Middle frontal gyrus (tissue), 1 donor: ENCODE measurements around the gene DDX51.
"Not testable (repeated sequence)": the region's sequence is repeated elsewhere in the genome, so short reads cannot be mapped to it uniquely, and the experiment has no call there.

Experiments
- DNase-seq: peaks from one replicate; pipeline ENCODE4 v3.0.0-alpha.2; 2015; ENCODE audit warnings: low spot score; ENCODE audit errors: extremely low spot score

Gene DDX51

DNA sequence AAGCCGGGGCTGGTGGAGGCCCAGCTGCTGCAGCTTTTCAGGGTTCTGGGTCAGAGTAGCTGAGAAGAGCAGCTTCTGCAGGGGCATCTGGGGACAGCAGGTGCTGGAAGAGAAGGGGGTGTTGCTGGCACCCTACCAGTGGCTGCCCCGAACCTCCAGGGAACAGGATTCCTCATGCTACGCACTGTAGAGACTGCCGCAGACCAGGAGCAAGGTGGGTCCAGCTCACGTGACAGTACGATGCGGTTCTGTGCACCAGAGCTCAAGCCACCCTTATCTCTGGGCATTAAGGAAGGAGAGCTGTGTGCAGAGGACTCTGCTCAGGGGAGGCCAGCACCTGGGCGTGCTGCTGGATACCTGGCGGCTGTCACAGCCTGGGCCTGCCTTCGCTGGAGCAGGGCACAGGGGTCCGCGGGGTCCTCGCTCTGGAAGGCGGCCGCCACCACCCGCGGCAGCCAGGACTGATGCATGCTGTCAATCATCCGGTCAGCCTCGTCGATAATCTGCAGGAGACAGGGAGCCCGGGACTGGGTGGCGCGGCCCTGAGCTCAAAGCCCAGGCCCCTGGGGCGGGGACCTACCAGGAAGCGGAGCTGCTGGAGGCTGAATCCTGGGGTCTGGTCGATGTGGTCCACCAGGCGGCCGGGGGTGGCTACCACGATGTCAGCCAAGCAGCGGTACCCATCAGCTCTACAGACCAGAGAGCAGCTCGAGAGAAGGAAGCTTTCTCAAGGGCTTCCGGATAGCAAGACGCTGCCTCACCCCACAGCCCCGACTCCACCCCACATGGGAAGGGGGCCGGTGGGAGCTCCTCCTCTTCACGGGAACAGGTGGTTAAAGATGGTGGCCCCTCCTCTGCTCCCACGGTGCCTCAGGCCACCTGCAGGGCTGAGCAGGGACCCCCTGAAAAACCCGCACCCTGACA is 2.9 kb downstream of the DDX51 start:
- no peak for DNase-seq

GRCh38 chr12:132140501-132140900 is 3.6 kb downstream of the DDX51 start:
- no peak for DNase-seq

DNA sequence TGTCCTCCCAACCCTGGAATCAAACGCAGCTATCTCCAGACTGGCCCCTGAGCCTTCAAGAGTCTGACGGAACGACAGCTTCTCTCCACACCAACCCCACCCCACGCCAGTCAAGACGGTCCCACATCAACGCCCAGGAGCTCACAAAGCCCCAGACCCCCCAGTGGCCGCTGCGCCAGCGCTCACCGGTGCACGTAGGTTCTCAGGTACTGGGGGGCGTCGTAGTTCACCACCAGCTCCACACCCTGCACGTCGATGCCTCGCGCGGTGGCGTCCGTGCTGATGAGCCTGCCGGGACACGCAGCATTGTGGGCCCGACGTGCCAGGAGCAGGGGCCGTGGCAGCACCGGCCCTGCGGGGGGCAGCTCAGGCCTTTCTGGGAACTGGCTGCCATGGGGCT is 4.2 kb downstream of the DDX51 start:
- DNase-seq = no peak

DNA sequence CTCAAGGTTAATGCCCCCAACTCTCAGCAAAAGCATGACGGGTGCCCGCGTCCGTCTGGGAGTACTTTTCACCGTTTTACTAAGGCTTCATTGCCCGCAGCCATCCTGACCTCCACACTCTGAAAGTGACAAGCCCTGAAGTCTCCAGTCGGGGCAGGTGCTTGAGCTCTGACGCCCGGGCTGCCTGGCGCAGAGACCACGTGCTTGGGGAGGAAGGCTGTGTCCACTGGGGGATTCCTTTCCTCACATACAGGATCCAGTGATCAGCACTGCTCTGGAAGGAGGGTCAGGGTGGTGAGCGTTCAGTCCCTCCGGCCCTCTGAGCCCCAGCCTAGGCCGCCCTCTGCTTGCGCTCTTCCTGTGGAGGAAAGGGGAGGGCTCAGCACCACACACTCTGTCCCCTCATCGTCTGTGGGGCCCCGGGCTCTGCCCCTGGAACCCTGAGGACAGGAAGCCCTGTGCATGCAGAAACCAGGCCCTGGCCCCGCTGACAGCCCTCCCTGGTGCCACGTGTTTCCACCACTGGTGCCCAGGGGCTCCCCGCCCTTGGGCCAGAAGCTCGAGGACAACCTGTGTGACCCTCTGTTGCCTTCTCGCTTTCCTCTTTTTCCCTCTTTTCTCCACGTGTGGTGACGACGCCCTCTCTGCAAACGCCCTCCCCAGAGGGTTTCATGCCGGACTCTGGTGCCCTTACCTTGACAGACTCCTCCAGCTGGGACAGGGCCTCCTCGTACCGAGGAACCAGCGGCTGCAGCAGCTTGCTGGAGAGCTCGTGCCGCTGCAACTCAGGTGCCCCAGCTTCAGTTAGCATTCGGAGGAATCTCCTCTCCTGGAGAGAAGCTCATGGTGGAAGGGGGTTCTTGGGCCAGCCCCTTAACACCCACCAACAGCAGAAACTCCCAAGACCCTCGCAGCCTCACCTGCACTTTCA is 4.9 kb downstream of the DDX51 start:
- DNase-seq = no peak

DNA sequence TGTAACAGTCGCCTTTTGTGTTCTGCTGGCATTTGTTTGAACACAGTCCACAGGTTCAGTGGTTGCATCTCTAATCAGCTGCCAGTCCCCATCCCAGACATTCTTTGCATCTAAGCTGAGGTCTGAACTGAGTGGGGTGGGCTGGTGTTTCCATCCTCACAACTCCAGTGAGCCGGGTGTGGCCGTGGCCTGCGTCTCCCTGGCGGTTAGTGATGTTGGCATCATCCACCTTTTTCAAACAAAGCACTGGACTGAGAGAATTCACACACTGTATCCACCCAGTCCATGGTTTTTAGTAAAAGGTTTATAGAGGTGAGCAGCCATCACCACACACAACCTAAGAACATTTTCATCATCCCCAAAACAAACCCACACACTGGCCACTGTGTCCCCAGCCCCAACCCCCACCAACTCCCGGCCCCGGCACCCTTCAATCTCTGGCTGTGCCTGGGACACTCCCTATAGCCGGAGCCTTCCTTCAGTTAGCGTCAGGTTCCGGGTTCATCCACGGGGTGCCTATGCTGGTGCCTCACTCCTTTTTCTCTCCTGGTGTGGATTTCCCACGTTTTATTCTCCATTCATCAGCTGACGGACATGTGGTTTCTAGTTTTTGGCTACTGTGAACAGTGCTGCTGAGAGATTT is 6.5 kb downstream of the DDX51 start:
- DNase-seq = no peak

- not testable (repeated sequence) for DNase-seq
These were observed 7.9 kb downstream of the DDX51 start for GRCh38 chr12:132136226-132136625.

DNA sequence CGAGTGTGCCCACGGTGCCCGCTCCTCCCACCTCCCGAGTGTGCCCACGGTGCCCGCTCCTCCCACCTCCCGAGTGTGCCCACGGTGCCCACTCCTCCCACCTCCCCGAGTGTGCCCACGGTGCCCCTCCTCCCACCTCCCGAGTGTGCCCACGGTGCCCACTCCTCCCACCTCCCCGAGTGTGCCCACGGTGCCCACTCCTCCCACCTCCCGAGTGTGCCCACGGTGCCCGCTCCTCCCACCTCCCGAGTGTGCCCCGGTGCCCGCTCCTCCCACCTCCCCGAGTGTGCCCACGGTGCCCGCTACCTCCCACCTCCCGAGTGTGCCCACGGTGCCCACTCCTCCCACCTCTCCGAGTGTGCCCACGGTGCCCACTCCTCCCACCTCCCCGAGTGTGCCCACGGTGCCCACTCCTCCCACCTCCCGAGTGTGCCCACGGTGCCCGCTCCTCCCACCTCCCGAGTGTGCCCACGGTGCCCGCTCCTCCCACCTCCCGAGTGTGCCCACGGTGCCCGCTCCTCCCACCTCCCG is 9.4 kb downstream of the DDX51 start:
- DNase-seq = not testable (repeated sequence)

- DNase-seq = no peak
These were observed 10.0 kb downstream of the DDX51 start for GRCh38 chr12:132133952-132134652.

DNA sequence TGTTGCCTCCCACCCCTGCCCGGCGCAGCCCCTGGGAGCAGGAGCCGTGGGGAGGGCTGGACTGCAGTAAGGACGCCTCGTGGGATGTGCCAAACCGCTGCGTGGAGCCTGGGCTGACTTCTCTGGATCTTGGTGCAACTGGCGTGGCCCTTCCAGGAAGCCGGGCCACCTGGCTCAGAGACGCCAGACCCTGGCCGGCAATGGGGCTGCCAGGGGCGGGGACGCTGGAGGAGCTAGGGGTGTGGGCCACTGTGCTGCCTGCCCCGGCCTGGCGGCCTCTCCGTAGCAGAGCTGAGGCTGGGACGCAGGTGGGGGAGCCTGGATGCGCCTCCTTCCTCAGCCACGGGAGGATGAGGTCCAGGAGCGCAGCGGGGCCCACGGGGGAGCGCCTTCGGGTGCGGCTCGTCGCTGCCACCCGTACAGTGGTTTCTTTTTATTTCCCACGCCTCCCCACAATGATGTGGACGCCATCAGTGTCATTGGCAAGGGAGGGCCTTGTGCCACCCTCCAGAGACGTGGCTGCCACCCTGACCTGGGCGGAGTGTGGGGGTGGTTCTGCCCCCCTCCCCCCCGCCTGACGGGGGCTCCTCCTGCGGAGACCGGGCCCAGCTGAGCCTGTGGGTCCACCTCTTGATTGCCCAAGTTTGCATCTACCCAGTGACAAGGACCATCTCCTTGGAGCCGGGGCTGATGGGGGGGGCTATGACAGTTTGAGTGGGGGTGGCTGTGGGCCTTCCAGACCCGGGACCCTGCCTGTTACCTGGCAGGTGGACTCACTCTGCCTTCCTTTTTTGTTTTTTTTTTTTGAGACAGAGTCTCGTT is 11.3 kb downstream of the DDX51 start:
- DNase-seq = no peak

GRCh38 chr12:132131952-132132351 is 12.2 kb downstream of the DDX51 start:
- no peak for DNase-seq

GRCh38 chr12:132131229-132131628 is 12.9 kb downstream of the DDX51 start:
- no peak for DNase-seq

- DNase-seq = no peak
These were observed 13.4 kb downstream of the DDX51 start for GRCh38 chr12:132130690-132131089.

GRCh38 chr12:132129007-132129406 is 15.1 kb downstream of the DDX51 start:
- DNase-seq = no peak

DNA sequence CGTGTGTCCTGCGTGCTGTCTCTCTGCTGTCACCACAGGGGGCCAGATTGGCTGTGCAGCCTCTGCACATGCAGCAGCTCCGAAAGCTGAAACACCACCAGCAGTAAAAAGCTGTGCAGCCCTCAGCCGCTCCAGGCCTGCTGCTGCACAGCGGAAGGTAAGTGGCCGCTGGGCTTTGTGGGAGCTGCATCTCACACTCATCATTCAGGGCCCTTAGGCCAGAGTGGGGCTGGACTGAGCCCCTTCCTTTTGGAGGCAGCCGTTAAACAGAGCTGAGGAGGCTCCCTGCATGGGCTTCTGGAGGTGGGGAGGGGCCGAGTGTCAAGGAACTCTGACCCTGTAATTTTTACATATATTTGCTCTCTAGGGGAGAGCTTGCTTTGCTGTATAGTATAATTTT is 17.1 kb downstream of the DDX51 start:
- no peak for DNase-seq

DNA sequence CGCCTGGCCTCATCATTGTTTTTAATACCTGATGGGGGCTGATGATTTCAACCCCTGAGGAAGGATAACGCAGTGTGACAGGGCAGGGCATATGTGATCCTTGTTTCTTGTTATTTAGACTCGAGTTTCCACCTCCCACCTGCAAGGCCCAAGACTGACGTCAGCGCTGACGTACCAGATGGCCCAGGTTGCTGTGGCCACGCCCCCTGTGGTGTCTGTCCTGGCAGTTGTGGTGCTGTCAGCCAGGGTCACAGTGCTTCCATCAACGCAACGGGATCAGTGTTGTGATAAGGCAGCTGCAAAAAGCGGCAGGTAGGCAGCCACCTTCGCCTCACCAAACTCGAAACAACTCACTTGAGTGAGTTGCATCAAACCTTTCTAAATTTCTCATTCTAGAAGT is 18.4 kb downstream of the DDX51 start:
- no peak for DNase-seq

DNA sequence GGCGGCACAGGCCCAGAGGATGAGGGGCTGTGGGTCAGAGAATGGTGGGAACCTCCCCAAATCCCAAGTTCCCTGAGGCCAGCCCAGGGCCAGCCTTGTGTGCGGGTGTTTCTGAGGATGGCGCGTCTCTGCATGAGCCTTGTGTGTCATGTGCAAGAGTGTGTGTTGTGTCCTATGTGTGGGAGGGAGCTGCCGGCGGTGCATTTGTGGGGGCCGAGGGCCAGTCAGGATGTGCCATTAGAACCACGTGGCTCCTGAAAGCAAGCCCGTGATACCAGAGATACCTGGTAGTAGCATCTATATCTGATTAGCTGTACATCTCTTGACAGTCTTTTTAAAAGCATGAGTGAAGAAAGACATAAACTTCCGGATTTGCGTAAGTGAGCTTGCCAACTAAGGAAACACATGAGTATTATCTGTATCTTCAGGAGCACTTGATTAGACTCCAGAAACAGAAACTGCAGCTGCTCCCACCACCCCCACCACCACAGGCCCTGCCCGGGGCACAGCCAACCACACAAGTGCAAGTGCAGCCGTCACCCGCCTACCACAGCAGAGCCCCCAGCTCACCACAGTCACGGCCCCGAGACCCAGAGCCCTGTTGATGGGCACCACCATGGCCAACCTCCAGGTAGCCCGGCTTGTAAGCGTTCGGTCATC is 19.2 kb downstream of the DDX51 start:
- DNase-seq = no peak

DNA sequence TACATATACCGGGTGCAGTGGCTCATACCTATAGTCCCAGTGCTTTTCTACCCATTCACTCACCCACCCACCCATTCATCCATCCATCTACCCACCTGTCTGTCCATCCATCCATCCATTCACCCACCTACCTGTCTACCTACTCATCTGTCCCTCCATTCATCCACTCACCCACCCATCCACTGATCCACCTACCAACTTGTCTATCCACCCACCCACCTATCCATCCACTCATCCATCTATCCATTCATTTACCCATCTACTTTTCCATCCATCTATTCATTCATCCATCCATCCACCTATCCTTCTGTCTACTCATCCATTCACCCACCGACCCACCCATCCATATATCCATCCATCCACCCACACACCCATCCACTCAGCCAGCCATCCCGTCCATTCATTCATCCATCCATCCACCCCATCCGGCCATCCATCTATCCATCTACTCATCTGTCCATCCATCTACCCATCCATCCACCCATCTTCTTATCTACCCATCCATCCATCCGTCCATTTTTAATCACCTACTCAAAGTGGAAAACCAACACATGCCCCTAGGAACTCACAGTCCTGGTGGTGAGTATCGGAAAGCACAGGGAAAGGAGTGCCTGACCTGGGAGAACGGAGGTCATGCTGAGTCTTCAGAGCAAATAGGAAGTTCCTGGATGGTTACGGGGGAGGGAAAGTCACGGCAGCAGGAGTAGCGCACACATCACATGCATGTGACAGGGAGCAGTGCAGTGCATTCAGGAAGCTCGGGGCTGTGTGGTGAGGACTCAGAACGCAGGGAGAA is 20.0 kb downstream of the DDX51 start:
- no peak for DNase-seq

- no peak for DNase-seq
These were observed 22.8 kb downstream of the DDX51 start for GRCh38 chr12:132121283-132121682.

- DNase-seq = no peak
These were observed 25.2 kb downstream of the DDX51 start for GRCh38 chr12:132118876-132119275.
